Measurements from ENCODE around the gene CELF1. TPM values are rescaled to one million over a fixed set of nuclear protein-coding genes. Genes with fewer than 3 reads are reported as not detected.

CELF1 gene
- total and polyA plus RNA-seq, 2 donors (not counting 1 experiment from before 2014, with no cell fraction given), result 52.0 to 153 TPM

DNA sequence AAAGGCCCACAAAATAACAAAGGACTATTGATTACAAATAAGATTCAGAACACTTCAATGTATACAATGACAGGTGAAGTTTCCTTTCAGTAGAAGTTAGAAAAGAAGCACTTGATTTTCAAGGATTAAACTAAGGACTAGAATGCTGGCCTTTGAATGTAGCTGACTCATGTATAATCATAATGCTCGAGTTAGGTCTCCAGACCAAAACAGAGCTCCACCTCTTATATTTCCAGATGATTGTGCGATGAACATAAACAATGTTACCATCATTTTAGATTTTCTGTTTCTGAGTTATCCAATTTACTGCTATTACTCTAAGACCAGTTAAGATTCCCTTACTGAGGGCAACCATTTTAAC, 63.6 kb downstream of the CELF1 start:
- H3K27ac ChIP-seq (ENCODE audit: low read length in 2 of 2), result no peak overlapping the region
- no peak overlapping the region for H3K4me2 ChIP-seq (replicated peaks; ENCODE audit: low read depth, low read length, poor library complexity, severe bottlenecking)
- ATAC-seq (ENCODE audit: low read depth), result no peak
- TF ChIP-seq EZH2 (IDR thresholded peaks at IDR 0.05; ENCODE audit: borderline replicate concordance, insufficient read depth, low read depth, low read length, poor library complexity, severe bottlenecking), result no peak
- TF ChIP-seq, protein P1, sequence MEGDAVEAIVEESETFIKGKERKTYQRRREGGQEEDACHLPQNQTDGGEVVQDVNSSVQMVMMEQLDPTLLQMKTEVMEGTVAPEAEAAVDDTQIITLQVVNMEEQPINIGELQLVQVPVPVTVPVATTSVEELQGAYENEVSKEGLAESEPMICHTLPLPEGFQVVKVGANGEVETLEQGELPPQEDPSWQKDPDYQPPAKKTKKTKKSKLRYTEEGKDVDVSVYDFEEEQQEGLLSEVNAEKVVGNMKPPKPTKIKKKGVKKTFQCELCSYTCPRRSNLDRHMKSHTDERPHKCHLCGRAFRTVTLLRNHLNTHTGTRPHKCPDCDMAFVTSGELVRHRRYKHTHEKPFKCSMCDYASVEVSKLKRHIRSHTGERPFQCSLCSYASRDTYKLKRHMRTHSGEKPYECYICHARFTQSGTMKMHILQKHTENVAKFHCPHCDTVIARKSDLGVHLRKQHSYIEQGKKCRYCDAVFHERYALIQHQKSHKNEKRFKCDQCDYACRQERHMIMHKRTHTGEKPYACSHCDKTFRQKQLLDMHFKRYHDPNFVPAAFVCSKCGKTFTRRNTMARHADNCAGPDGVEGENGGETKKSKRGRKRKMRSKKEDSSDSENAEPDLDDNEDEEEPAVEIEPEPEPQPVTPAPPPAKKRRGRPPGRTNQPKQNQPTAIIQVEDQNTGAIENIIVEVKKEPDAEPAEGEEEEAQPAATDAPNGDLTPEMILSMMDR (IDR thresholded peaks at IDR 0.05), result no peak
- CTCF ChIA-PET, result no interaction called here
- Mint-ChIP-seq H3K27me3 (no peaks in the 10 kb centered on the region), H3K4me1 (peaks cover 7% of the 10 kb centered on the region), H3K9me3 (ENCODE audit: insufficient read depth) (no peaks in the 10 kb centered on the region), H3K27ac (no peak overlapping the region), H3K4me3 (no peak overlapping the region)
- H3K9me3 ChIP-seq (ENCODE audit: control extremely low read depth in 1 of 3, control insufficient read depth in 2 of 3, insufficient read depth in 1 of 3, low read length in 2 of 3), result no peaks in the 10 kb centered on the region
- H2AFZ ChIP-seq (ENCODE audit: insufficient read depth, low read depth, low read length, poor library complexity, severe bottlenecking), result no peak overlapping the region
- H3K27me3 ChIP-seq (replicated peaks in 1 of 4; ENCODE audit: control extremely low read depth in 1 of 4, control insufficient read depth in 3 of 4, insufficient read depth in 4 of 4, low read length in 3 of 4), result no peaks in the 10 kb centered on the region
- peaks cover 7 to 60% of the 10 kb centered on the region in 2 experiments for H3K36me3 ChIP-seq (replicated peaks in 1 of 2; ENCODE audit: control extremely low read depth in 1 of 2, control insufficient read depth in 1 of 2, extremely low read depth in 1 of 2, insufficient read depth in 2 of 2, low read length in 1 of 2)
- H3K4me3 ChIP-seq (ENCODE audit: control extremely low read depth in 1 of 5, extremely low read depth in 1 of 5, insufficient read depth in 1 of 5, low read depth in 2 of 5, low read length in 4 of 5), result no peak overlapping the region
- no peak overlapping the region for H3K9ac ChIP-seq (ENCODE audit: low read length)
- POLR2A ChIA-PET, result no interaction called here
- WGBS (ENCODE audit: insufficient coverage), result no CpG with 5 or more reads among the region's 2 CpGs
- H3K4me1 ChIP-seq (ENCODE audit: control insufficient read depth in 2 of 2, insufficient read depth in 2 of 2, low read length in 2 of 2), result no peaks in the 10 kb centered on the region
- intact Hi-C loops (cut with micrococcal nuclease), result no loop called here
- H3K79me2 ChIP-seq (ENCODE audit: control insufficient read depth, insufficient read depth, low read length), result peaks cover 48% of the 10 kb centered on the region
- H4K20me1 ChIP-seq (ENCODE audit: control insufficient read depth, insufficient read depth, low read length, poor library complexity, severe bottlenecking), result peaks cover 28% of the 10 kb centered on the region
- no peak for DNase-seq

DNA sequence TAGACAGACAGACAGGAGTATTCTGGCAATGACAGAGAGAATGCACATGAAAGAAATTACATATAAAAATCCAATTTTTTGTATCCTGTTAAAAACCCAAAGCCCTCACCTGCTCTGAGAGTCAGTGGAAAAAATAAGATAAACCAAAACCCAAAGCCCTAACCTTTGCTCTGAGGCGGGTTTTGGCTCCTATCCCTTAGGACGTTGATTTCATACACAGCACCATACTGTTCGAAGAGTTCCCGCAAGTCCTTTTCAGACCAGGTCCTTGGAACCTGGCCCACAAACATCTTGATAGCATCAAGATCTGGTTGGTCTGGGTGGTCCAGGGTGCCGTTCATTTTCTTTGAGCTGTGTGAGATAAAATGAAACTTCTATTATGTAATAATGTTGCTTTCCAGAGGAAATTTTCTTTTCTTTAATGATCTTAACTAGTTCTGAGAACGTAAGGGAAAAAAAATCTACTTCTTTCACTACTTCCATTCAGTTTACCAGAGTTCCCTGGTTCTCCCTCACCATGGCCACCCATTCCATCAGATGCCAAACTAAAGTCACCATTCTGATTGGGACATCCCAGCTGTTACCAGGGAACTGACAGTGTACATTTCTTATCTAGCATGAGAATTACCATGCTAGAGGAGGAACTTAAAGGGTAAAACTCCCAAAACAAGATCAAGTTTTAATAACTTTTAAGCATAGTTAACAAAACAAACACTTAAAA, 64.1 kb downstream of the CELF1 start:
- H3K9me3 ChIP-seq (ENCODE audit: control extremely low read depth in 1 of 3, control insufficient read depth in 2 of 3, insufficient read depth in 1 of 3, low read length in 2 of 3), result no peaks in the 10 kb centered on the region
- no peak overlapping the region for H3K27ac Mint-ChIP-seq
- H3K27me3 ChIP-seq (replicated peaks in 1 of 4; ENCODE audit: control extremely low read depth in 1 of 4, control insufficient read depth in 3 of 4, insufficient read depth in 4 of 4, low read length in 3 of 4), result no peaks in the 10 kb centered on the region
- H3K4me2 ChIP-seq (replicated peaks; ENCODE audit: low read depth, low read length, poor library complexity, severe bottlenecking), result no peak overlapping the region
- no peak for ATAC-seq (ENCODE audit: low read depth)
- no peak overlapping the region for H2AFZ ChIP-seq (ENCODE audit: insufficient read depth, low read depth, low read length, poor library complexity, severe bottlenecking)
- TF ChIP-seq, protein P1 (IDR thresholded peaks at IDR 0.05), result no peak
- no peak for TF ChIP-seq EZH2 (IDR thresholded peaks at IDR 0.05; ENCODE audit: borderline replicate concordance, insufficient read depth, low read depth, low read length, poor library complexity, severe bottlenecking)
- ChIA-PET CTCF (no interaction called here), POLR2A (no interaction called here)
- H3K9ac ChIP-seq (ENCODE audit: low read length), result no peak overlapping the region
- no CpG with 5 or more reads among the region's 6 CpGs for WGBS (ENCODE audit: insufficient coverage)
- H3K36me3 ChIP-seq (replicated peaks in 1 of 2; ENCODE audit: control extremely low read depth in 1 of 2, control insufficient read depth in 1 of 2, extremely low read depth in 1 of 2, insufficient read depth in 2 of 2, low read length in 1 of 2), result peaks cover 5 to 59% of the 10 kb centered on the region in 2 experiments
- intact Hi-C loops (cut with micrococcal nuclease), result no loop called here
- H3K27me3 Mint-ChIP-seq, result no peaks in the 10 kb centered on the region
- H3K4me3 Mint-ChIP-seq, result no peak overlapping the region
- H3K4me1 Mint-ChIP-seq, result peaks cover 5% of the 10 kb centered on the region
- H3K4me1 ChIP-seq (ENCODE audit: control insufficient read depth in 2 of 2, insufficient read depth in 2 of 2, low read length in 2 of 2), result no peaks in the 10 kb centered on the region
- no peak overlapping the region for H3K4me3 ChIP-seq (ENCODE audit: control extremely low read depth in 1 of 5, extremely low read depth in 1 of 5, insufficient read depth in 1 of 5, low read depth in 2 of 5, low read length in 4 of 5)
- H4K20me1 ChIP-seq (ENCODE audit: control insufficient read depth, insufficient read depth, low read length, poor library complexity, severe bottlenecking), result peaks cover 25% of the 10 kb centered on the region
- no peaks in the 10 kb centered on the region for H3K9me3 Mint-ChIP-seq (ENCODE audit: insufficient read depth)
- H3K79me2 ChIP-seq (ENCODE audit: control insufficient read depth, insufficient read depth, low read length), result peaks cover 48% of the 10 kb centered on the region
- H3K27ac ChIP-seq (ENCODE audit: low read length in 2 of 2), result no peak overlapping the region
- no peak for DNase-seq
